Epidermal melanocyte (primary cell): Measurements from ENCODE around the gene CYP2S1.

Source experiments
- DNase-seq: peaks from one replicate; pipeline ENCODE4 v3.0.0; 2011; ENCODE audit warnings: low spot score; ENCODE audit not compliant: insufficient read length

CYP2S1 gene

GRCh38 chr19:41194157-41194552, 1.1 kb downstream of the CYP2S1 start:
- no peak for DNase-seq

GRCh38 chr19:41195675-41196497, 2.9 kb downstream of the CYP2S1 start:
- no peak for DNase-seq

GRCh38 chr19:41198559-41198958, 5.5 kb downstream of the CYP2S1 start:
- no peak for DNase-seq

GRCh38 chr19:41203371-41203770, 10.4 kb downstream of the CYP2S1 start:
- no peak for DNase-seq

- DNase-seq, result peak; percentile 80
These were observed 11.3 kb downstream of the CYP2S1 start for GRCh38 chr19:41204338-41204737.

- no peak for DNase-seq
These were observed 13.0 kb downstream of the CYP2S1 start for GRCh38 chr19:41205995-41206394.

- DNase-seq, result no peak
These were observed 13.4 kb downstream of the CYP2S1 start for GRCh38 chr19:41206456-41206855.

GRCh38 chr19:41206926-41207750, 14.1 kb downstream of the CYP2S1 start:
- no peak for DNase-seq

- DNase-seq, result no peak
These were observed 21.1 kb downstream of the CYP2S1 start for GRCh38 chr19:41214161-41214560.

GRCh38 chr19:41217741-41218140, 24.7 kb downstream of the CYP2S1 start:
- DNase-seq, result no peak

- no peak for DNase-seq
These were observed 25.2 kb downstream of the CYP2S1 start for GRCh38 chr19:41218249-41218614.

GRCh38 chr19:41218615-41219507, 25.8 kb downstream of the CYP2S1 start, which contains the start of gene AXL:
AXL (plus strand) TSS chr19:41219223; CDS start chr19:41219393, 170 bp downstream.
- peak; percentile 86 for DNase-seq

- no peak for DNase-seq
These were observed 27.0 kb downstream of the CYP2S1 start for GRCh38 chr19:41219924-41220567.

GRCh38 chr19:41220811-41221210, 27.8 kb downstream of the CYP2S1 start:
- DNase-seq, result no peak

GRCh38 chr19:41221514-41222205, 28.6 kb downstream of the CYP2S1 start:
- DNase-seq, result no peak

GRCh38 chr19:41222240-41222639, 29.2 kb downstream of the CYP2S1 start:
- DNase-seq, result no peak

- no peak for DNase-seq
These were observed 30.6 kb downstream of the CYP2S1 start for GRCh38 chr19:41223431-41224234.

- no peak for DNase-seq
These were observed 31.6 kb downstream of the CYP2S1 start for GRCh38 chr19:41224632-41225031.

GRCh38 chr19:41225238-41226052, 32.4 kb downstream of the CYP2S1 start:
- DNase-seq, result peak; percentile 73
